ENCODE data around the gene CTU1. TPM values are rescaled to one million over a fixed set of nuclear protein-coding genes. Genes with fewer than 3 reads are reported as not detected.

Gene CTU1
- total RNA-seq, 2 experiments from 2014 or later: 9.4 to 10.1 TPM

- H3K27me3 Mint-ChIP-seq: peaks cover 12% of the 10 kb centered on the region
- H3K4me3 Mint-ChIP-seq: no peak overlapping the region
- DNase-seq (no peak), ATAC-seq (ENCODE audit: low read depth) (no peak)
- POLR2A ChIA-PET: no interaction called here
- H3K4me1 Mint-ChIP-seq: peaks cover 21% of the 10 kb centered on the region
- no peaks in the 10 kb centered on the region for H3K9me3 Mint-ChIP-seq
- H3K27ac Mint-ChIP-seq: peak overlapping the region; percentile 24
- H3K36me3 Mint-ChIP-seq: peaks cover 2% of the 10 kb centered on the region
Measured at GRCh38 chr19:51140441-51140840, 32.2 kb upstream of the CTU1 start.

DNA sequence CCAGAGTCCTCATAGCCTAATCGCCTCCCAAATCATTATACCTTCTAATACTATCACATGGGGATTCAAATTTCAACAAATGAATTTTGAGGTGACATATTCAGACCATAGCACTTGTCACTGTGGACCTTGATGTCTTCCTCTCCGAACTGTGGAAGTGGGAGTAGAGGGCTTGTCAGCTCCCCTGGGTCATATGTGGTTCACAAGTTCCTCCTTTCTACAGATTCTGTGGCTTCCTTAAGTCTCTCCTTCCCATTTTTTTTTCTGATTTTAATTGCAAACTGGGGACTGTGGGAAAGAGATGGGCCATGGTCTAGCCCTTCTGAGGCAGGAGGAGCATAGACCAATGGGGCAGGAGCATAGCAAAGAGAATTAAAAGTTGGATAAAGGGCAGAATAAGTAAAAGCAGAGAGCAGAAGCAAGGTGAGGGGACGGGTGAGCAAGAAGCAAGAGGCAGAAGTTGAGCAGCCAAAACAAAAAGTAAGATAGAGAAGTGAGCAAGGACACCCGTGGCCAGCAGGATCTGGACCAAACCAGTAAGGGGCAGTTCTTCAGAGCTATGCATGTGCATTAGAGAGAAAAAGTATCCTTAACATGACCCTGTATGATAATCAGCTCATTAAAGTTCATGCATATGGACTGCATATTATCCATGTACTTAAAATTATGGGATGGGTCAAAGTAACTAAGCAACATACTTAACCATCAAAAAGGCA, 31.2 kb upstream of the CTU1 start:
- Mint-ChIP-seq H3K4me1 (peaks cover 21% of the 10 kb centered on the region), H3K4me3 (no peak overlapping the region), H3K27ac (no peak overlapping the region), H3K9me3 (no peaks in the 10 kb centered on the region), H3K27me3 (peaks cover 12% of the 10 kb centered on the region), H3K36me3 (peaks cover 2% of the 10 kb centered on the region)
- POLR2A ChIA-PET: no interaction called here
- DNase-seq: no peak
- ATAC-seq (ENCODE audit: low read depth): no peak

DNA sequence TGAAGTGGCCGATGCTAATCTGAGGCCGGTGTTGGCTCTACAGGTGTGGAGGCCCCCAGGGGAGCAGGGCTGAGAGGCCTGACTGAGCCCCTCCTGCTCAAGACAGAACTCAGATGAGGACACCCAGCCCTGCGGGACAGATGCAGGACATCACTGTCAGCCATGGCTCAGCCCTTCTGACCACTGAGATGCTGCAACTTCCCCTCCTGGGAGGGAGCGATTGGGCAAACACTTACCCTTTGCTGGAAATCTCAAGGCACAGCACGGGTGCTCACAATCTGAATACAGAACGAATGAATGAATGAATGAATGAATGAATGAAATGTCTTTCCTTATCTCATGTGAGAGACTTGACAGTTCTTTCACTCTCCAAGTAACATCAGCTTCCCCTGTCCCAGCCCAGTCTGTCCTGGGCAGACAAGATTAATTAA, 30.4 kb upstream of the CTU1 start:
- H3K4me3 Mint-ChIP-seq: no peak overlapping the region
- POLR2A ChIA-PET: no interaction called here

DNA sequence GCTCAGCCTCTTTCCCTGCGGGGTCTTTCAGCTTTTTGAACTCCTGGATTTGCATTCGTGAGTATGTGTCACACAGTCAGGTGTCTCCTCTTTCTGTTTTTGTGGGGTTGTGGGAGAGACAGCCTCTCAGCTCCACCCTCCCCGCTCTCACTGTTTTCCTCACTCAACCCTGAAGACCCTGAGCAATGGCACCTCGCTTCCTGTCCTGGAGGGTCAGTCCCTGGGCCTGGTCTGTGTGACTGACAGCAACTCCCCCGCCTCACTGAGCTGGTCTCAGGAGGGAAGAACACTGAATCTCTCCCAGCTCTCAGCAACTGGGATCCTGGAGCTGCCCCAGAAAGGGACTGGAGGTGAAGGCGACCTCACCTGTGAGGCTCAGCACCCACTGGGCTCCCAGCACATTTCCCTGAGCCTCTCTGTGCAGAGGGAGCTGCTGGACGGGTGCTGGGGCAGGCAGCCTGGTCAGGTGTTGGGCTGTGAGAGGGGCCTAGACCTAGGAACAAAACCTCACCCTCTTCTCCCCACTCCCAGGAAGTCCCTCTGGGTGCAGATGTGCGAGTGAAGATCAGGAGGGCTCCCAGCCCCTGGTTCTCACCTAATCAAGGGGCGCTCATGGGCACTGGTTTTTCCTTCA, 29.7 kb upstream of the CTU1 start:
- DNase-seq (no peak), ATAC-seq (ENCODE audit: low read depth) (no peak)
- H3K9me3 Mint-ChIP-seq: peaks cover 1% of the 10 kb centered on the region
- H3K36me3 Mint-ChIP-seq: peaks cover 4% of the 10 kb centered on the region
- peaks cover 12% of the 10 kb centered on the region for H3K27me3 Mint-ChIP-seq
- H3K4me3 Mint-ChIP-seq: no peak overlapping the region
- H3K27ac Mint-ChIP-seq: no peak overlapping the region
- POLR2A ChIA-PET: no interaction called here
- peaks cover 23% of the 10 kb centered on the region for H3K4me1 Mint-ChIP-seq

More for the DNA sequence above, 30.4 kb upstream of the CTU1 start:
- Mint-ChIP-seq H3K36me3 (peaks cover 4% of the 10 kb centered on the region), H3K27me3 (peaks cover 12% of the 10 kb centered on the region), H3K9me3 (peaks cover 1% of the 10 kb centered on the region), H3K27ac (no peak overlapping the region), H3K4me1 (peaks cover 23% of the 10 kb centered on the region)
- DNase-seq (no peak), ATAC-seq (ENCODE audit: low read depth) (no peak)

DNA sequence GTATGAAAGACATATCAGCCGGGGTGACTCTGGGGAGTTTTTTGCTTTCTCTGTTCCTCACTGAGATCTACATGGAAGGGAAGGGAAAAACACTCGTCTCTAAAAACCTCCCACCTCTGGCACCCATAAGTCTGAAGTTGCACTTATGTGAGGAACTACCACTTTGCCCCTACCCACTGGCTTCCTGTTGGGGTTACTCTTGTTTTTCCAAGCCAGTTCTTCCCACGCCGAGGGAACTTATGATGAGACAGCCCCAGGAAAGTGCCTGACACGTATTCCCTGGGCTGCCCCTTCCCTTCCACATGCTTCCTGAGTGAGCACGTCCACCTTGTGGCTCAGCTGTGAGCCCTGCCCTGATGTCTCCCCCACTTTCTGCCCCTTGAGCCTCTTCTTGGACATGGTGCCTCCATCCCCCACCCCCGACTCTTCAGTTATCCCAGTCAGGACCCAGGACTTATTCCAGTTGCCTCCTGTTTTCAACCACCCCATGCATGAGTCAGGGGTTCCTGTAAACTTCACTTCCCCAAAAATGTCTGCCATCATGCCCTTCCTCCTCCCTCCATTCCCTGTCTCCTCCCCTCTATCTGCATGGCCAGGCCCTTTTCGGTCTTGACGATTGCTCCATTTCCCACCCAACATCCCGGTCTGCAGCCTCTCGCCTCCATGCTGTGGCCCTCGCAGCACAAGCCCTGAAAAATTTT, 28.8 kb upstream of the CTU1 start:
- peaks cover 1% of the 10 kb centered on the region for H3K9me3 Mint-ChIP-seq
- peaks cover 25% of the 10 kb centered on the region for H3K4me1 Mint-ChIP-seq
- H3K27ac Mint-ChIP-seq: no peak overlapping the region
- no peak for DNase-seq
- POLR2A ChIA-PET: no interaction called here
- peaks cover 12% of the 10 kb centered on the region for H3K27me3 Mint-ChIP-seq
- no peak for ATAC-seq (ENCODE audit: low read depth)
- peaks cover 4% of the 10 kb centered on the region for H3K36me3 Mint-ChIP-seq
- H3K4me3 Mint-ChIP-seq: no peak overlapping the region

GRCh38 chr19:51135986-51136762, 28.0 kb upstream of the CTU1 start:
- POLR2A ChIA-PET: no interaction called here
- Mint-ChIP-seq H3K9me3 (peaks cover 1% of the 10 kb centered on the region), H3K36me3 (peaks cover 4% of the 10 kb centered on the region), H3K27ac (no peak overlapping the region), H3K4me3 (no peak overlapping the region), H3K4me1 (peaks cover 28% of the 10 kb centered on the region), H3K27me3 (peaks cover 12% of the 10 kb centered on the region)
- DNase-seq (peak; percentile 7), ATAC-seq (ENCODE audit: low read depth) (no peak)

GRCh38 chr19:51135004-51135403, 26.8 kb upstream of the CTU1 start:
- no peak overlapping the region for H3K4me3 Mint-ChIP-seq
- DNase-seq: no peak
- H3K36me3 Mint-ChIP-seq: peaks cover 4% of the 10 kb centered on the region
- H3K9me3 Mint-ChIP-seq: peaks cover 1% of the 10 kb centered on the region
- H3K27ac Mint-ChIP-seq: no peak overlapping the region
- H3K4me1 Mint-ChIP-seq: peaks cover 35% of the 10 kb centered on the region
- peaks cover 9% of the 10 kb centered on the region for H3K27me3 Mint-ChIP-seq
- ATAC-seq (ENCODE audit: low read depth): no peak
- POLR2A ChIA-PET: no interaction called here

GRCh38 chr19:51131780-51132680, 23.8 kb upstream of the CTU1 start:
- no peaks in the 10 kb centered on the region for H3K27me3 Mint-ChIP-seq

DNA sequence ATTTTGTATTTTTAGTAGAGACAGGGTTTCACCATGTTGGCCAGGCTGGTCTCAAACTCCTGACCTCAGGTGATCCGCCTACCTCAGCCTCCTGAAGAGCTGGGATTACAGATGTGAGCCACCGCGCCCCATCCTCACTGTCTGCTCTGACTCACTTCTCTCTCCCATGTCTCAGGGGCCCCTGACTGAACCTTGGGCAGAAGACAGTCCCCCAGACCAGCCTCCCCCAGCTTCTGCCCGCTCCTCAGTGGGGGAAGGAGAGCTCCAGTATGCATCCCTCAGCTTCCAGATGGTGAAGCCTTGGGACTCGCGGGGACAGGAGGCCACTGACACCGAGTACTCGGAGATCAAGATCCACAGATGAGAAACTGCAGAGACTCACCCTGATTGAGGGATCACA, 21.5 kb upstream of the CTU1 start:
- H3K27ac Mint-ChIP-seq: no peak overlapping the region
- no peak overlapping the region for H3K4me3 Mint-ChIP-seq
- H3K27me3 Mint-ChIP-seq: no peaks in the 10 kb centered on the region

More at GRCh38 chr19:51131780-51132680, 23.8 kb upstream of the CTU1 start:
- POLR2A ChIA-PET: interaction anchor here (0.6 to 1.2 kb wide), 7 partner anchors 10 to 621 kb away, joined by 3 to 5 read pairs (median 3); partner anchors contain the start of genes CTU1 and JOSD2
- peak; percentile 86 for ATAC-seq (ENCODE audit: low read depth)
- DNase-seq: peak; percentile 46
- peaks cover 5% of the 10 kb centered on the region for H3K36me3 Mint-ChIP-seq
- peaks cover 1% of the 10 kb centered on the region for H3K9me3 Mint-ChIP-seq
- peak overlapping the region; percentile 87 for H3K27ac Mint-ChIP-seq
- peak overlapping the region; percentile 66 for H3K4me3 Mint-ChIP-seq
- H3K4me1 Mint-ChIP-seq: peaks cover 45% of the 10 kb centered on the region

GRCh38 chr19:51128227-51128626, 20.0 kb upstream of the CTU1 start:
- DNase-seq: no peak
- H3K36me3 Mint-ChIP-seq: peaks cover 1% of the 10 kb centered on the region
- H3K4me1 Mint-ChIP-seq: peaks cover 59% of the 10 kb centered on the region
- peak overlapping the region; percentile 52 for H3K27ac Mint-ChIP-seq
- no peak overlapping the region for H3K4me3 Mint-ChIP-seq
- POLR2A ChIA-PET: no interaction called here
- H3K27me3 Mint-ChIP-seq: no peaks in the 10 kb centered on the region
- H3K9me3 Mint-ChIP-seq: no peaks in the 10 kb centered on the region
- ATAC-seq (ENCODE audit: low read depth): no peak

More for the DNA sequence above, 21.5 kb upstream of the CTU1 start:
- DNase-seq (peak; percentile 11), ATAC-seq (ENCODE audit: low read depth) (no peak)
- H3K4me1 Mint-ChIP-seq: peaks cover 46% of the 10 kb centered on the region
- POLR2A ChIA-PET: no interaction called here
- H3K9me3 Mint-ChIP-seq: peaks cover 1% of the 10 kb centered on the region
- peaks cover 3% of the 10 kb centered on the region for H3K36me3 Mint-ChIP-seq

DNA sequence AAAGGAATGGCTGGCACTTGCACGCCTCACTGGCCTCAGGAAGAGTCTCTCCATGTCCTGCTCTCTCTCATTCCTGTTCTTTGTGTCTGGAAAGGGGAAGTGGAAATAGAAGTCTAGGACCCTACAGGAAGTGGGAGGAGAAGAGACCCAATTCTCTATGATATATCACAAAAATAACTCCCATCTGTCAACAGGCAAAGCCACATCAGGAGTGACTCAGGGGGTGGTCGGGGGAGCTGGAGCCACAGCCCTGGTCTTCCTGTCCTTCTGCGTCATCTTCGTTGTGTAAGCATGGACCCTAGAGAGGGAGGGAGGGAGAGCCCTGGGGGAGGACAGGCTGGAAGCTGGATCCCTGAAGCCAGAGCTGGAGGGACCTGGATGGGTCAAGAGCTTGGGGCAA, 19.5 kb upstream of the CTU1 start:
- H3K4me1 Mint-ChIP-seq: peaks cover 64% of the 10 kb centered on the region
- ATAC-seq (ENCODE audit: low read depth) (no peak), DNase-seq (no peak)
- peak overlapping the region; percentile 20 for H3K4me3 Mint-ChIP-seq
- no peaks in the 10 kb centered on the region for H3K9me3 Mint-ChIP-seq
- no peaks in the 10 kb centered on the region for H3K27me3 Mint-ChIP-seq
- peaks cover 1% of the 10 kb centered on the region for H3K36me3 Mint-ChIP-seq
- H3K27ac Mint-ChIP-seq: peak overlapping the region; percentile 27
- POLR2A ChIA-PET: no interaction called here

GRCh38 chr19:51127032-51127431, 18.8 kb upstream of the CTU1 start:
- POLR2A ChIA-PET: no interaction called here
- Mint-ChIP-seq H3K4me3 (no peak overlapping the region), H3K36me3 (peaks cover 1% of the 10 kb centered on the region), H3K4me1 (peaks cover 65% of the 10 kb centered on the region), H3K9me3 (no peaks in the 10 kb centered on the region), H3K27ac (peak overlapping the region; percentile 52), H3K27me3 (no peaks in the 10 kb centered on the region)
- peak; percentile 29 for DNase-seq
- ATAC-seq (ENCODE audit: low read depth): no peak

Measured in activated naive CD8-positive, alpha-beta T cell treated with anti-CD3 and anti-CD28 coated beads, Interleukin-2, amount 10 ng/mL, durations not matched to agents 7 days and 5 days (primary cell).